Measurements from ENCODE around the gene RHOBTB1.
A peak's percentile ranks its signal among the peaks of the same experiment; 100 is the strongest.

The RHOBTB1 gene

DNA sequence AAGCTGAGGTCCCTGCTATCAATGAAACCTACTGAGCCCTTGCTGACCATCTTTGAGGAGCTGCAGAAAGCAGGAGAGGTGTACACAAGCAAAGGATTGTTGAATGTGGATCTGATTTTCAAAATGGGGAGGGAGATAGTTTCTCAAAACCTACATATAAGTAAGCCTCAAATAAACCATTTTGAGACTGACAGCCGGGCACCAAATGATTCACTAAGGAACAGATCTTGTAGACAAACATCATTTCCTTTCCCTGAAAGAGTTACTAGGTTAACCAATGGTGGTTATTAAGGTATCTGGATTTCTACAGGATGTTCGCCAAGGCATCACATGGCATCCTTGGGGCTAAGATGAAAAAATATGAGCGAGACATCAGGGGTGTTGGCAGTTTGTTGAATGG lies 24.5 kb upstream of the RHOBTB1 start:
- DNase-seq = no peak
- Histone ChIP-seq H3K4me1 (peaks cover 5% of the 10 kb centered on the region; the same call in 1 of the 2 replicates), H3K4me3 (ENCODE audit: low read depth, low read length) (no peak overlapping the region), H3K9me3 (no peaks in the 10 kb centered on the region), H3K27me3 (no peaks in the 10 kb centered on the region), H3K36me3 (no peaks in the 10 kb centered on the region)
- TF ChIP-seq, protein P1, sequence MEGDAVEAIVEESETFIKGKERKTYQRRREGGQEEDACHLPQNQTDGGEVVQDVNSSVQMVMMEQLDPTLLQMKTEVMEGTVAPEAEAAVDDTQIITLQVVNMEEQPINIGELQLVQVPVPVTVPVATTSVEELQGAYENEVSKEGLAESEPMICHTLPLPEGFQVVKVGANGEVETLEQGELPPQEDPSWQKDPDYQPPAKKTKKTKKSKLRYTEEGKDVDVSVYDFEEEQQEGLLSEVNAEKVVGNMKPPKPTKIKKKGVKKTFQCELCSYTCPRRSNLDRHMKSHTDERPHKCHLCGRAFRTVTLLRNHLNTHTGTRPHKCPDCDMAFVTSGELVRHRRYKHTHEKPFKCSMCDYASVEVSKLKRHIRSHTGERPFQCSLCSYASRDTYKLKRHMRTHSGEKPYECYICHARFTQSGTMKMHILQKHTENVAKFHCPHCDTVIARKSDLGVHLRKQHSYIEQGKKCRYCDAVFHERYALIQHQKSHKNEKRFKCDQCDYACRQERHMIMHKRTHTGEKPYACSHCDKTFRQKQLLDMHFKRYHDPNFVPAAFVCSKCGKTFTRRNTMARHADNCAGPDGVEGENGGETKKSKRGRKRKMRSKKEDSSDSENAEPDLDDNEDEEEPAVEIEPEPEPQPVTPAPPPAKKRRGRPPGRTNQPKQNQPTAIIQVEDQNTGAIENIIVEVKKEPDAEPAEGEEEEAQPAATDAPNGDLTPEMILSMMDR (IDR thresholded peaks at IDR 0.05; ENCODE audit: low read depth, low read length) = no peak

DNA sequence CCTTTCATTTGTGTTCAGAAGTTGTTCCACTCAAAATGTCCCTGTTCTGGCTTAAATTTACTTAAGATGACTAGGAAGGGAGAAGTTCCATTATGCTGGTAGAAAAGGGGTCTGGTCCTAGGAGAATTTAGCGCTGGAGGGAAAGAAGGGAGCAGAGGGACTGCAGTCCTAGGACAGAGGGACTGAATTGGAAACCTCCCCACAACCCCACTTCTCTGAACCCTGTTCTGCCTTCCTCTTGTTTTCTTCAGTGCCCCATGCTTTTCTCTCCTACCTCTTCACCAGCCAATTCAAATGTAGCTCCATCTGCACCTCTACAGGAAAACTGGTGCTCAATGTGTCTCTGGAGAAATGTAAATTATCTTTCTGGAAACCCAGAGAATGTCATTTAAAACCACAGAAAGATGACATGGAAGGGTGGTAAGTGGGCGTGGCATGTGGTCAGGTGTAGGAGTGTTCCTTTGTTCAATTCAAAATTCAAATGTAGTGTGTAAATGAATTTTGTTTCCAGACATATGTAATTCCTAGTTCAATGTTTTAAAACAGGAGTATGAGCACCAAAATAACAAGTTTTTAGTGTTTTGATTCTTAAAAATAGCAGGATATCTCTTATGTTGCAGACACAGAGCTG lies 24.0 kb upstream of the RHOBTB1 start:
- DNase-seq = no peak
- no peak overlapping the region for H3K4me3 ChIP-seq (ENCODE audit: low read depth, low read length)
- H3K27me3 ChIP-seq = no peaks in the 10 kb centered on the region
- H3K9me3 ChIP-seq = no peaks in the 10 kb centered on the region
- H3K36me3 ChIP-seq = no peaks in the 10 kb centered on the region
- peaks cover 5% of the 10 kb centered on the region; the same call in 1 of the 2 replicates for H3K4me1 ChIP-seq
- TF ChIP-seq, protein P1 (IDR thresholded peaks at IDR 0.05; ENCODE audit: low read depth, low read length) = no peak

DNA sequence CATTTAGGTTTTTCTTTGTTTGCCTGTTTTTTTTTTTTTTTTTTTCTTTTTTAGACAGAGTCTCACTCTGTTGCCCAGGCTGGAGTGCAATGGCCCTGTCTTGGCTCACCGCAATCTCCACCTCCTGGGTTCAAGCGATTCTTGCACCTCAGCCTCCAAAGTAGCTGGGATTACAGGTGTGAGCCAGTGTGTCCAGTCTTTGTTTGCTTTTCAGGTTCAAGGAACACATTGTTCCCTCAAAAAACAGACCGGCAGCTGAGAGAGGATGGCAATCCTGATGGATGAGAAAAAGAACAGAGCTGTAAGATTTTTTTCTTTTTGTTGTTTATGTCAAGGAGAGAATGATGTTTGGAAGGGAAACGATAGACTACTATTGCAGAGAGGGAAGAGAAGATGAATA lies 23.3 kb upstream of the RHOBTB1 start:
- TF ChIP-seq, protein P1 (IDR thresholded peaks at IDR 0.05; ENCODE audit: low read depth, low read length) = no peak
- Histone ChIP-seq H3K4me3 (ENCODE audit: low read depth, low read length) (no peak overlapping the region), H3K9me3 (no peaks in the 10 kb centered on the region), H3K27me3 (no peaks in the 10 kb centered on the region), H3K36me3 (no peaks in the 10 kb centered on the region), H3K4me1 (peaks cover 5% of the 10 kb centered on the region; the same call in 1 of the 2 replicates)
- DNase-seq = no peak

DNA sequence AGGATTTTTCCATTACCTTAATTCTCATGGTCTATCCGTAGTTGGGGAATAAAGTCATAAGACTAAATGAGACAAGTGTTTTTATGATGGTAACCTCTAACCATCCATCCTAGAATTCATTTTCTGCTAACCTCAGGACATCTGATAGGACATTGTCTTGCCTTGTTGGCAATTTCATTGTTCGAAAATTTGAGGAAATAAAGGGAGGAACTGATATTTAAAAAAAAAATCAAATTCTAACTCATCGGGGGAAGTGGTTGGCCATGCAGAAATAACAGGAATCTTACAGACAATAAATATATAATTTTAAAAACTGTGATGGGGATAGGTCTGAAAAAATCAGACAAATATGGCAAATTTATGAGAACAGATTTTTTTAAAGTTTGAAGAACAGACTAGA lies 21.7 kb upstream of the RHOBTB1 start:
- Histone ChIP-seq H3K27me3 (no peaks in the 10 kb centered on the region), H3K4me3 (ENCODE audit: low read depth, low read length) (no peak overlapping the region), H3K4me1 (peaks cover 5% of the 10 kb centered on the region; the same call in 1 of the 2 replicates), H3K36me3 (no peaks in the 10 kb centered on the region), H3K9me3 (no peaks in the 10 kb centered on the region)
- DNase-seq = no peak
- TF ChIP-seq, protein P1 (IDR thresholded peaks at IDR 0.05; ENCODE audit: low read depth, low read length) = no peak

DNA sequence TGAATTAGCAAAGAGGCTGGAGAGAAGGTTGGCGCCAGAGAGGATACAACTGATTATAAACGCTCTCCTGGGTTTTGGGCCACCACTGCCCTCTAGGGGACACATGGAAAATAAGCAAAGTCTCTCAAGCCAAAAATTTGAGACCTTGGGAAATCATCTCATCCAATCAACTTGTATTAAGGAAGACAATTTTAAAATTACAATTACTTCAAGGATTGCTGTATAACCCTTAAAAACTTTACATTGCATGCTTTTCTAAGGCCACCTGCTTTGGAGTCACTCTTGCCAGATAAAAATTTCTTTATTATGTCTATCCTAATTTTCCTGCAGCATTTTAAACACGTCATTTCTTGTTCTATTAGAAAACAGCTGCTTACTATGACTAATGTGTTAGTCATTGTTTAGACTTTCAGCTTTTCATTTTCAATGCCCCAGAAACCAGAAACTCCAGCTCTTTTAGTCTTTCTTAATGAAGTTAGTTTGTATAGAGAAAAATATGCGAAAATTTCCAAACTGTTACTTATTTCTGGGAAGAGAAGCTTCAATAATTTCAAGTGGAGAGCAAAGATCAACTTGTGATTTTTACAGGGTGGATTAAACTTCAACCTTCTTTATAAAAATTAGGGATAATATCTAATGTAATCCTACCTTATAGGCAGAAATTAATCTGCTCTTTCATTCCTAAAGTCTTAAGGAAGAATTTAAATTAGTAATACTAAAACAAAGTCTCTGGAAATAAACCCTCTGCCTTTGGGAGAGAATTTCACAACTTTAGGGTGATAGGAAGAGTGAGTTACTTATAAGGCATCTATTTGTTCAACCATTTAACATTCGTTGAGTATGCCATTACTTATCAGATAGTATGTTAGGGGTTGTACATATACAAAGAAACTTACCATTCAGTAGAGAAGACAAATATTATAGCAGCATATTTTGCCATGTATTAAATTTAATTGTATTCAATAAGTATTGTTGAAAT lies 20.6 kb upstream of the RHOBTB1 start:
- no peaks in the 10 kb centered on the region for H3K9me3 ChIP-seq
- no peak overlapping the region for H3K4me3 ChIP-seq (ENCODE audit: low read depth, low read length)
- no peaks in the 10 kb centered on the region for H3K27me3 ChIP-seq
- H3K36me3 ChIP-seq = no peaks in the 10 kb centered on the region
- TF ChIP-seq, protein P1 (IDR thresholded peaks at IDR 0.05; ENCODE audit: low read depth, low read length) = peak; percentile 85
- peak; percentile 67 for DNase-seq
- peaks cover 5% of the 10 kb centered on the region; the same call in 1 of the 2 replicates for H3K4me1 ChIP-seq

All from BE2C (cell line).